NCI-H2196 (cell line): ENCODE results near the gene CCNYL1.

Experiments
- DNase-seq: peaks from one replicate; lab custom pipeline; 2025; ENCODE audit not compliant: unreplicated experiment; lab: John Stamatoyannopoulos, UW

The CCNYL1 gene

DNA sequence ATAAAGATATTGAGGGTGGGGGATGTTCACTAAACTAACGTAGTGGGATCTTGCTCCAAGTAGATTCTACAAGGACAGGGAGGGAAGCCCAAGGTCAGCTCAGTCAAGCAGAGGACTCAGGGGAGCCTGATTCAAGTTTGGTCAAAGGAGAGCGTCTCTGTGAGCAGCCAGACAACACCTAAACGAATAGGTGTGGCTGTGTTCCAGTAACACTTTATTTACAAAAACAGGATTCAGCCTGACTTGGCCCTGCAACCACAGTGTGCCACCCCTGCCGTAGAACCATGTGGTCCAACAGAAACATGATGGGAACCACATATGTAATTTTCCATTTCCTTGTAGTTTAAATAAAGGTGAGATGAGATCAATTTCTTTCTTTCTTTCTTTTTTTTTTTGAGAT, 76.4 kb downstream of the CCNYL1 start:
- no peak for DNase-seq

DNA sequence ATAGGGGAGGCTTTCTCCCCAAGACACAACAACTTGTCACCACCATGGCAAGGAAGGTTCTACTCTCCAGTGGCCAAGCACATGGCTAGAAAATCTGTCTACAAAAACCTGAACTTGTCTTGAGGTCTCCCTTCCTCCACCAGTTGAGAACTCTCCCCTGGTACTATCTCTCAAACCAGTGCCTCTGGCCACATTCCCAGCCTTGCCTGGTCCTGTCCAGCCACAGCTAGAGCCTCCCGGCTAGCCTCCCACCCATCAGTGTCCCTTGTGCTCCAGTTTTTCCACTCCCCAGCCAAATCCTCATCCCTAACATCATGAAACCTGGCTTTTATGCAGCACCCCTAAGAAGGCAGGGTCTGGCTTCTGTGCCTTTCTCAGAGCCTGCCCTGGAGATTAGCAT, 79.5 kb downstream of the CCNYL1 start:
- no peak for DNase-seq

DNA sequence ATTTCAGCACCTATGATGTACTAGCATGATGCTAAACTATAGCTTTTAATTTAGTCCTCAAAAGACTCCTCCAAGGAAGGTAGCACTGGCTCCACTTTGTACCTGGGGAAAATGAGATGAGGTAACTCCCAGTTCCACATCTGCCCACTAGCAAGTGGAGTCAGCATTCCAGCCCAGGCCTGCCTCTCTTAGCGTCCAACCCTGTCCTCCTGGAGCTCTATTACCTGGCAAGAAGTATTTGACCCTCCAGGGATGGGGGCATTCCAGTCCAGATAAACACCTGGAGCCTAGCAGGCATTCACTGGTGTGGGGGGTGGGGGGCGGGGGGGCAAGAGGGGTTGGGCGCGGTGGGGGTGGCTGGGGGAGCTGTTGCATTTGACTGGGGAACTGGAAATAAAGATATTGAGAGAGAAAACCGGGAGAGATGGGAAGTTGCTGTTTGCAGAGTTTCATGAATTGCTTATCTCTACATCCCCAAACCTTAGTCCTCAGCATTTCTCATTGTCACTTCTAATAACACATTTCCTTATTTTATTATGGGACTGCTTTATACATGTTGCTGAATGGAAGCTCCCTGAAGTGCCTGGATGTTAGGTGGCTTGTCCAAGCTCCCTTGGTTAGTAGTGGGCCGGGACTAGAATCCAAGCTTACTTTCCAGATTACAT, 80.3 kb downstream of the CCNYL1 start:
- no peak for DNase-seq

DNA sequence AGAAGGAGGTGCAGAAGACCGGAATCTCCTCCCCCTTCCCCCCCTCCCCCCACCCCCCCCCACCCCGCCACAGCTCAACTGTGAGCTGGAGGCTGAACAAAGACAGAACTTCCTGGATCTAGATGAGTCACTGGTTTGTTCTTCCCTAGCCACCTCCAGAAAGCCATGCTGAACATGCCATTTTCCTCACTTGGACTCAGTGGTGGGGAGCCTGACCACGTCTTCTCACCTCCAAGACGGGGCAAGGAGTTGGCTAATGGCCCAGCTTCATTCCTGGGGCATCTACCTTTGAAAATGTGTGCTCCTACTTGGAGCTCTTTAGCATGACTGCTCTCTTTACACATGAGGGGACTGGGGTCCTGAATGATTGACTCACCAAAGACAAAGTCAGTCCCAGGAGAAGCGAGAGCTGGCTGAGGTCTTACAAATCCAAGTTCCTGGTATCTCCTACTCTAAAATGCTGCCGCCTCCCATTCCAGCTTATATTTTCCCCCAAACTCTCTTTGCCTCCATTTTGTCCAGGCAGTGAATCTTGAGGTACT, 80.9 kb downstream of the CCNYL1 start:
- peak; percentile 27 for DNase-seq

DNA sequence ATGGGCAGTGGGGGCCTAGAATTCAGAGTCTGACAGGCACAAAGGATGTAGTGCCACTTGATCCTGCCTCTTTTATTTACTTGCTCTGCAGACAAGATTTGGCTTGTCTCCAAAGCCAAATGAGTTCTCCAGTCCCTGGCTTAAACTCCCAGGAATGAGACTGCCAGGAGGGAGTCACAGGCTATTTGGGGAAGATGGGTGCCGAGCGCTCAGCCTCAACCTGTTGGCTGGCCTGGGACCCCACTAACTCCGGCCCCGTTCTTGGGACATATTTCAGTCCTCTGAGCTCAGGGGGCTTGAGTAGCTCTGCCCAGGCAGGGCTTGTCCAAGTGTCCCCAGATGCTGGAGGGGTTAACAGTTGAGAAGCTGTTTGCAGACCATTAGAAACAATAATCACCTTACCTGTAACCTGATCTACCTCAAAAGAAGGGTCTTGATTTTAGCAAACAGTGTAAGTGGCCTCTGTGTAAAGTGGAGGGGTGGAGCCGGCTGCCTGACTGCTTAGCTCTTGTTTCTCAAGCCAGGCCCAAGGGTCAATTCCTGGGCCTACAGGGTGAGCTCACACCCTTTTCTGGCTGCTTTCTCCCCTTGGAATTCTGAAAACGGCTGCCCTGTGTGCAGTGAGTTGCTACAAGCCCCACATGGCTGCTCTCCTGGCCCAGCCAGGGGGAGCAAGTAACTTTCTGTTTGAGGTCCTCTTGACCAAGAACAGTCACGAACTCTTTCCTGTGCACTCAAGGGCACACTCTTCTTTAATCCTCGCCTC, 85.3 kb downstream of the CCNYL1 start:
- DNase-seq = peak; percentile 77

DNA sequence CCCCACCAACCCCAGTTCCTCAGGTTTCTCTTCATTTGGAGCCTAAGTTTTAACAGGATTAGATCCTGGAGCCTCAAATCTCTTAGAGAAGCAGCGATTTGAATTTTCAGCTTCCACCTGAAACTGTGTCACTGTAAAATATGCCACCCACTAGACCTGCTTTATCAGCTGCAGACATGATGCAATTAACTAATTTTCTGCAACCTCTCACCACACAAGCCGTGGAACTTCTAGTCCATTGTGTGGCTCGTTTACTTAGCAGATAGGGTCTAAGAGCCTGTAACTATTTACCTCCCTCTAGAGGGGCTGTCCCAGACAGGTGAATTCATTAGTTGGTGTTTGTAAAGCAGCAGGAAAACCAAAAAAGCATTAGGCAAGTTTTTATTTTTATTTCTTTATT, 89.8 kb downstream of the CCNYL1 start:
- DNase-seq = no peak

DNA sequence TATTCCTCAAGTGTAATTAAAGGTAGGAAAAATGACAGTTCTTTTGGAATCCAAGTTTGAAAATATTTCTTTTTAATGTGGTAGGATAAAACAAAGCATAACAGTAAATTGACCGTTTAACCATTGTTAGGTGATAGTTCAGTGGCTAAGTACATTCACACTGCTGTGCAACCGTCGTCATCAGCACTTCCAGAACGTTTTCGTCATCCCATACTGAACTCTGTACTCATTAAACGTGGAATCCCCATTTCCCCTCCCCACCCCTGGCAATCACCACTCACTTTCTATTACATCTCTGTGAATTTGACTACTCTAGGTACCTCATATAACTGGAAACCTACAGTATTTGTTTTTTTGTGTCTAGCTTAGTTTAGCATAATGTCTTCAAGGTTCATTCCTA, 91.2 kb downstream of the CCNYL1 start:
- no peak for DNase-seq
